ENCODE results near the gene TTLL12. TPM values are rescaled to one million over a fixed set of nuclear protein-coding genes. Genes with fewer than 3 reads are reported as not detected.

The TTLL12 gene
- total RNA-seq, 2 donors from 2014 or later, result 53.5 to 84.8 TPM

GRCh38 chr22:43207849-43208702 lies 21.1 kb upstream of the TTLL12 start:
- Mint-ChIP-seq H3K36me3 (ENCODE audit: low read depth) (no peaks in the 10 kb centered on the region), H3K4me1 (peaks cover 6% of the 10 kb centered on the region), H3K27ac (no peak overlapping the region), H3K9me3 (no peaks in the 10 kb centered on the region), H3K4me3 (no peak overlapping the region), H3K27me3 (no peaks in the 10 kb centered on the region)
- no peak for ATAC-seq (replicated peaks)

DNA sequence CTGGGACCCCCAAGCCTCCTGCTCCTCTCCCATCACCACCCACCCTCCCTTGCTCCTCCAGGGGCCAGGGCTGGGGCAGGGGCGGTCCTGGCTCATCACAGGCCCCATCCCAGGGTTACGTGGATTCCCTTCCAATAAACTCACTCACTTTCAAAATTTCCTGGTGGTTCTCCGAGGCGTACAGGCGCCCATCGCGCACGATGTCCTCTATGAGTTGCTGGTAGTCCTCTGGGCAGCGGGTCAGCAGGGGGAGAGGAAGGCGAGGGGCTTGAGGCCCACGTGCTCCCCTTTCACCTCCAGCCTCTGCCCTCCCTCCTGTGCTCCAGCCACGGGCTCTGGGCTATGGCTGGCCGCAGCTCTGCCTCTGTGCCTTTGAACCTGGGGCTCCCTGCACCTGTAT lies 20.5 kb upstream of the TTLL12 start:
- peaks cover 6% of the 10 kb centered on the region for H3K4me1 Mint-ChIP-seq
- no peaks in the 10 kb centered on the region for H3K27me3 Mint-ChIP-seq
- no peak overlapping the region for H3K4me3 Mint-ChIP-seq
- no peaks in the 10 kb centered on the region for H3K36me3 Mint-ChIP-seq (ENCODE audit: low read depth)
- no peaks in the 10 kb centered on the region for H3K9me3 Mint-ChIP-seq
- ATAC-seq (replicated peaks), result no peak
- H3K27ac Mint-ChIP-seq, result no peak overlapping the region

GRCh38 chr22:43206509-43207161 lies 19.7 kb upstream of the TTLL12 start:
- ATAC-seq (replicated peaks), result peak; percentile 25
- H3K4me3 Mint-ChIP-seq, result no peak overlapping the region
- no peaks in the 10 kb centered on the region for H3K27me3 Mint-ChIP-seq
- peaks cover 6% of the 10 kb centered on the region for H3K4me1 Mint-ChIP-seq
- no peaks in the 10 kb centered on the region for H3K9me3 Mint-ChIP-seq
- peak overlapping the region; percentile 54 for H3K27ac Mint-ChIP-seq
- no peaks in the 10 kb centered on the region for H3K36me3 Mint-ChIP-seq (ENCODE audit: low read depth)

DNA sequence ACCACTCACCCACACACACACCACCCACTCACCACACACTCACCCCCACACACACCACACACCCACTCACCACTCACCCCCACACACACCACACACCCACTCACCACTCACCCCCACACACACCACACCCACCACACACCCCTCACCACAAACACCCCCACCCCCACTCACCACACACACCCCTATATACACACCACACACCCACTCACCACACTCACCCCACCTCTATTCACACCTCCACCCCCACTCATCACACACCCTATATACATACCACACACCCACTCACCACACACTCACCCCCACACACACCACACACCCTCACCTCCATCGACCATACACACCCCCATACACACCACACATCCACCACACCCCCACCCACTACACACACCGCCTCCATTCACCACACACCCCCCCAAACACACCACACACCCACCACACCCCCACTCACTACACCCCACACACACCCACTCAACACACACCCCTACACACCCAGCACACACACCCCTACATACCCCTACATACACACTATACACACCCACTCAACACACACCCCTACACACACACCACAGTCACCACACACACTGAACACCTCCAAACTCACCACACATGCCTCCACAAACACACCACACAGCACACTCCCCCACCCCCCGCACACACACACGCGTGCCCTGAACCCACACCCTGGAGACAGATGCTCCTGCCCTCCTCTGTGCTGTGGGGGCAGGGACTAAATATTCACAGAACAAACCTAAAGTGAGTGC lies 19.0 kb upstream of the TTLL12 start:
- Mint-ChIP-seq H3K4me1 (peaks cover 6% of the 10 kb centered on the region), H3K27ac (peak overlapping the region; percentile 54), H3K9me3 (no peaks in the 10 kb centered on the region), H3K27me3 (no peaks in the 10 kb centered on the region), H3K36me3 (ENCODE audit: low read depth) (no peaks in the 10 kb centered on the region), H3K4me3 (no peak overlapping the region)
- ATAC-seq (replicated peaks), result peak; percentile 25

DNA sequence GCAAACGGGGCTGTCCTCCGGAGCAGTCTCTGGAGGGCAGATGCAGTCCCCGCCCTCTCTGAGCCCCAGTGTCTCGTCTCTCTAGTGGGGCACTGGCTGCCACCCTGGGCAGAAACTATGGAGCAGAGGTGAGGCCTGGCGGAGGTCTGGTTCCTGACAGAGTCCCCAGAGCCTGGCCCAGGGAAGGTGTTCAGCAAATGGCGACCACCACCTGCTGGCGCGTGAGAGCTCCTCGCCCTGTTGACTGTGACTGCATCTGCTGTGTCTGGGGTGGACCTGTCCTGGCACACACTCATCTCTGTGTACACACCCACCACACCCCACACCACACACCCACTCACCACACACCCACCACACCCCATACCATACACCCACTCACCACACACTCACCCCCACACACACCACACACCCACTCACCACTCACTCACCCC lies 18.3 kb upstream of the TTLL12 start:
- H3K4me3 Mint-ChIP-seq, result no peak overlapping the region
- ATAC-seq (replicated peaks), result peak; percentile 25

DNA sequence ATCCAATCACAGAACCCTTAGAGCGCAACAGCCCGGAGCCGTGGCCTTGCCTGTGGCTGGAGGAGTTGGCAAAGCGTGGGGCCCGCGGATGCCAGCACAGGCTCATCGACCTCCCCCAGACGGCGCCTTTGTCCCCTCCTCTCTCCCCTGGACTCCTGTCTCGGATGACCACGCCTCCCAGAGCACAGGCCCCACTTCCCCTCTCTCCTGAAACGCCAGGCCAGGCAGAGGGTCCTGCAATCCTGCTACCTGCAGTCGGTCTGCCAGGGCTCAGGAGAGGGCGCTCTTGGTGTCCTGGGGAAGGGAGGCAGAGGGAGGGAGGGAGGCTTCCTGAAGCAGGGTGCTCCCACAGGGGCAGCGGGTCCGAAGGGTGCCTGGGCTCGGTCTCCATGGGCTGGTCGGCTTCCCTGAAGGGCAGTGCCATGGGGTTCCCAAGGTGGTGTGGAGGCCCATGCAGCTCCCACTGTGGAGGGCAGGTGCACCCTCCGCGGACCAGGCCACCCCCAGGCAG lies 16.6 kb upstream of the TTLL12 start:
- Mint-ChIP-seq H3K27ac (no peak overlapping the region), H3K9me3 (no peaks in the 10 kb centered on the region), H3K27me3 (no peaks in the 10 kb centered on the region), H3K4me3 (no peak overlapping the region), H3K36me3 (ENCODE audit: low read depth) (no peaks in the 10 kb centered on the region), H3K4me1 (peaks cover 6% of the 10 kb centered on the region)
- ATAC-seq (replicated peaks), result no peak

More for the DNA sequence above, 18.3 kb upstream of the TTLL12 start:
- H3K36me3 Mint-ChIP-seq (ENCODE audit: low read depth), result no peaks in the 10 kb centered on the region
- H3K27me3 Mint-ChIP-seq, result no peaks in the 10 kb centered on the region
- H3K4me1 Mint-ChIP-seq, result peaks cover 6% of the 10 kb centered on the region
- no peak overlapping the region for H3K27ac Mint-ChIP-seq
- H3K9me3 Mint-ChIP-seq, result no peaks in the 10 kb centered on the region

- H3K27ac Mint-ChIP-seq, result no peak overlapping the region
Measured at GRCh38 chr22:43202756-43203410, 15.9 kb upstream of the TTLL12 start.

GRCh38 chr22:43202326-43202725 lies 15.4 kb upstream of the TTLL12 start:
- Mint-ChIP-seq H3K4me3 (no peak overlapping the region), H3K4me1 (peaks cover 6% of the 10 kb centered on the region), H3K27me3 (no peaks in the 10 kb centered on the region), H3K36me3 (ENCODE audit: low read depth) (no peaks in the 10 kb centered on the region), H3K27ac (no peak overlapping the region), H3K9me3 (no peaks in the 10 kb centered on the region)
- no peak for ATAC-seq (replicated peaks)

More at GRCh38 chr22:43202756-43203410, 15.9 kb upstream of the TTLL12 start:
- Mint-ChIP-seq H3K27me3 (no peaks in the 10 kb centered on the region), H3K9me3 (no peaks in the 10 kb centered on the region), H3K4me3 (no peak overlapping the region), H3K36me3 (ENCODE audit: low read depth) (no peaks in the 10 kb centered on the region), H3K4me1 (peaks cover 6% of the 10 kb centered on the region)
- ATAC-seq (replicated peaks), result no peak

DNA sequence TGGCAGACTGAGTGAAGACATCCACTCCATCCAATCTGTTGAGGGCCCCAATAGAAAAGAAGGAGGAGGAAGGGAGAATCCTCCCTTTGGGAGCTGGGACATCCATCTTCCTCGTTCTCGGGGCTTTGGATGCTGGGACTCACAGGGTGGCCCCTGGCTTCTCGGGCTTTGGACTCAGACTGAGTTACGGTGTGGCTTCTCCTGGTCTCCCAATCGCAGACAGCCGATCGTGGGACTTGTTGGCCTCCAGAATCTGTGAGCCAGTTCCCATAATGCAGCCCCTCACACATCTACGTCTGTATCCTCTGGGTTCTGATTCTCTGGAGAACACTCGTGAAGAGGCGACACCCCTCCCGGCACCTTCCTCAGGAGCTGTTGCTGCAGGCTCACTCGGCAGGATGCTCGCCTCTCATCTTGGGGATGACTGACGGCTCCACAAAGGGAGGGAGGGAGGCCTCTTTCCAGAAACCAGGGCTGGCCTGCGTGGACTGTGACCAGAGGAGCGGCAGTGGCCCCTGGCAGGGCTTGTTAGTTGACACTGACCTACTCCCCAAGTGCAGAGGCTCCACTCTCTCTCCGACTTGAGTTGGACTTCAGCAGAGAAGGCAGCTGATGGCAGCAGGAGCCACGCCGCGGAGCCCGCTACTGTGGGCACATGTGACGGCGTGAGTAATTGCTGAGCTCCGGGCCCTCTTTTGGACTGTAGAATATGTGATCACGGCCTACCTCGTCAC lies 14.7 kb upstream of the TTLL12 start:
- Mint-ChIP-seq H3K4me1 (peaks cover 6% of the 10 kb centered on the region), H3K27me3 (no peaks in the 10 kb centered on the region), H3K27ac (no peak overlapping the region), H3K9me3 (no peaks in the 10 kb centered on the region), H3K36me3 (ENCODE audit: low read depth) (no peaks in the 10 kb centered on the region), H3K4me3 (no peak overlapping the region)
- ATAC-seq (replicated peaks), result no peak

DNA sequence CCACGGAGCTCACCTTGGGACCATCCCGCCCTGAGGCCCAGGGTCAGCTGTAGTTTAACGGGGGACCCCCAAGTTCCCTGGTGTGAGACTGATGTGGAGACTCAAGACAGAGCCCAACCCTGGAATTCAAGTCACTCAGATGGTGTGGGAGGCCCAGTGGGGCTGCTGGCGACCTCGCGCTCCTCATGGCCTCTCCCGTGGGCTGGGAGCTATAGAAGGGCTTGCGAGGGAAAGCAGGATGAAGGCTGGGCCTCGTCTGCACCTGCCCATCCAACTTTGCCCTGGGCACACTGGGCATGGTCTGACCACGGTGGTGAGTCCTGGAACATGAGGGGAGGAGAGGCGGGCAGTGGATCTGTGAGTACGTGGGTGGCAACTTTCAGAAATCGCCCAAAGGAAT lies 13.6 kb upstream of the TTLL12 start:
- H3K4me1 Mint-ChIP-seq, result no peaks in the 10 kb centered on the region

DNA sequence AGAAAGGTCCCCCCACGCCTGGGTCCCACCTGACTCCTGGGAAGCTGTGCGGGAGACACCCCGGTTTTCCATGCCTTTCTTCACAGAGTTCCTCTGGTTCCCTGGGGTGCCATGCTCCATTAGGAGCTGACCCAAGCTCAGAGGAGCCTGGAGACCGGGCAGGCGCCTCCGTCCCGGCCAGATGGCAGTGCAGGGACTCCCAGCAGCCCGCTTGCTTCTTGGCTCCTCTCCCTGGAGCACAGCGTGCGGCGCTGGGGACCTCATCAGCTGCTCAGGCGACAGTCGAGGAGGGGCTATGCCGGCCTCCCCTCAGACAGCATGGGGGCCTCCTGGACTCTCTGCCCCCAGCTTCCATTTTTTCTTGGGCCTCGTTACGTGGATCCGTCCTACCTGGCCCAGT lies 13.1 kb upstream of the TTLL12 start:
- Mint-ChIP-seq H3K36me3 (ENCODE audit: low read depth) (no peaks in the 10 kb centered on the region), H3K4me3 (no peak overlapping the region), H3K4me1 (no peaks in the 10 kb centered on the region), H3K27ac (no peak overlapping the region), H3K9me3 (no peaks in the 10 kb centered on the region), H3K27me3 (no peaks in the 10 kb centered on the region)
- ATAC-seq (replicated peaks), result no peak

More for the DNA sequence above, 13.6 kb upstream of the TTLL12 start:
- Mint-ChIP-seq H3K36me3 (ENCODE audit: low read depth) (no peaks in the 10 kb centered on the region), H3K4me3 (no peak overlapping the region), H3K9me3 (no peaks in the 10 kb centered on the region), H3K27me3 (no peaks in the 10 kb centered on the region), H3K27ac (no peak overlapping the region)
- ATAC-seq (replicated peaks), result no peak

- Mint-ChIP-seq H3K27ac (no peak overlapping the region), H3K4me1 (no peaks in the 10 kb centered on the region), H3K27me3 (no peaks in the 10 kb centered on the region), H3K9me3 (no peaks in the 10 kb centered on the region), H3K4me3 (no peak overlapping the region), H3K36me3 (ENCODE audit: low read depth) (no peaks in the 10 kb centered on the region)
- ATAC-seq (replicated peaks), result no peak
Measured at GRCh38 chr22:43199541-43199940, 12.6 kb upstream of the TTLL12 start.

DNA sequence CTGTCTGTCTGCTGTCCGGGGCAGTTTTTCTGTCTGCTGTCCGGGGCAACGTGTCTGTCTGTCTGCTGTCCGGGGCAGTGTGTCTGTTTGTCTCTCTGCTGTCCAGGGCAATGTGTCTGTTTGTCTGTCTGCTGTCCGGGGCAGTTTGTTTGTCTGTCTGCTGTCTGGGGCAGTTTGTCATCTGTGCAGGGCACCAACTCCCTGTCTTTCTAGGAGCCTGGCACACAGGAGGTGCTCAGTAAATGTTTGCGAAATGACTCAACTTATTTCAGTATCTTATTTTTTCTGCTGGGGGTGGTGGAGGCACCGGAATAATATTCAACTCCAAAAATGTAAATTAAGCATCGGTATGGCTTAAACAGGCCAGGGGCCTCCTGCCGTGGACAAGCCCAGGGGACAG lies 12.0 kb upstream of the TTLL12 start:
- H3K9me3 Mint-ChIP-seq, result no peaks in the 10 kb centered on the region
- no peaks in the 10 kb centered on the region for H3K36me3 Mint-ChIP-seq (ENCODE audit: low read depth)
- ATAC-seq (replicated peaks), result no peak
- no peak overlapping the region for H3K27ac Mint-ChIP-seq
- no peaks in the 10 kb centered on the region for H3K27me3 Mint-ChIP-seq
- H3K4me3 Mint-ChIP-seq, result no peak overlapping the region
- H3K4me1 Mint-ChIP-seq, result no peaks in the 10 kb centered on the region
